Thyroid gland (tissue), 4 donors: ENCODE results near the gene ESYT2. TPM values are rescaled to one million over a fixed set of nuclear protein-coding genes. Genes with fewer than 3 reads are reported as not detected.
"Not testable (repeated sequence)": the region's sequence is repeated elsewhere in the genome, so short reads cannot be mapped to it uniquely, and the experiment has no call there.

ENCODE experiments used
- DNase-seq, 2 donors: peaks; one replicate each; pipeline ENCODE4 v3.0.0-alpha.2; 2019
- H3K27ac ChIP-seq, 3 donors: fragments of 200-600 bp; sonication (generic); 1 replicate in 2 of 3; 2 replicates in 1 of 3; pipeline ENCODE4 v1.5.1; 2016 to 2019; ENCODE audit warnings: mild to moderate bottlenecking in 1 of 3, moderate library complexity in 1 of 3
- H3K27me3 ChIP-seq: fragments of 200-600 bp; sonication (generic); one replicate; pipeline ENCODE4 v1.5.1; 2019
- H3K36me3 ChIP-seq, 2 donors: fragments of 200-600 bp; sonication (generic); one replicate each; pipeline ENCODE4 v1.5.1; 2016 to 2019
- H3K4me1 ChIP-seq, 2 donors: fragments of 200-600 bp; sonication (generic); one replicate each; pipeline ENCODE4 v1.5.1; 2017 to 2019
- H3K4me3 ChIP-seq, 3 donors: fragments of 200-600 bp; sonication (generic); replicated peaks in 1 of 3; 1 replicate in 2 of 3; 2 replicates in 1 of 3; pipeline ENCODE4 v1.5.1; 2016; ENCODE audit warnings: mild to moderate bottlenecking in 1 of 3
- H3K9me3 ChIP-seq: fragments of 200-600 bp; sonication (generic); one replicate; pipeline ENCODE4 v1.5.1; 2017
- CTCF ChIP-seq, 6 experiments: fragments of 200-600 bp in 3 of 6; fragments of 450-650 bp in 3 of 6; sonication (generic) in 3 of 6; IDR thresholded peaks; one replicate each; pipeline ENCODE4 v1.5.1; 2016 to 2019; ENCODE audit warnings: antibody characterized with exemption in 6 of 6, mild to moderate bottlenecking in 2 of 6, inconsistent platforms in 1 of 6, moderate library complexity in 1 of 6
- POLR2A ChIP-seq, 2 donors: fragments of 450-650 bp; IDR thresholded peaks; one replicate each; pipeline ENCODE4 v1.6.1; 2017; ENCODE audit warnings: antibody characterized with exemption in 2 of 2, mild to moderate bottlenecking in 2 of 2, moderate library complexity in 1 of 2
- WGBS, 2 donors: methylation state at CpG; one replicate each; pipeline ENCODE4 v1.1.5; 2017; 5-methylcytosine and 5-hydroxymethylcytosine counted together
- intact Hi-C: fragments of 100-400 bp; cut with DNase I; formaldehyde crosslinking; loops from one replicate; pipeline ENCODE4 v1.15.1; 2023
- total RNA-seq, 4 donors: library from RNA; depleted of rRNA; stranded (reverse); fragments of >200 nt; gene quantifications; one replicate each; pipeline ENCODE4 v1.2.3, GENCODE V29; 2016

ESYT2 gene
- total RNA-seq, 4 donors from 2014 or later = 102 to 123 (median 116) TPM

- DNase-seq = no peak
- 43 to 54% methylated on average over 4 of the region's 4 CpGs for WGBS, 2 donors
- H3K36me3 ChIP-seq = no peaks in the 10 kb centered on the region
- intact Hi-C loops = no loop called here
- no peaks in the 10 kb centered on the region for H3K27me3 ChIP-seq
- H3K4me1 ChIP-seq = peaks cover 0 to 3% of the 10 kb centered on the region in 2 donors
- H3K4me3 ChIP-seq = no peak overlapping the region
- no peak overlapping the region for H3K27ac ChIP-seq
- no peaks in the 10 kb centered on the region for H3K9me3 ChIP-seq
- TF ChIP-seq POLR2A (IDR thresholded peaks at IDR 0.05) (no peak), CTCF (IDR thresholded peaks at IDR 0.05) (no peak)
These were observed 14.5 kb upstream of the ESYT2 start for GRCh38 chr7:158843771-158844170.

GRCh38 chr7:158842486-158842885 lies 13.2 kb upstream of the ESYT2 start:
- Histone ChIP-seq H3K27ac (no peak overlapping the region), H3K4me3 (no peak overlapping the region), H3K27me3 (no peaks in the 10 kb centered on the region), H3K4me1 (peaks cover 0 to 3% of the 10 kb centered on the region in 2 donors), H3K9me3 (no peaks in the 10 kb centered on the region), H3K36me3 (no peaks in the 10 kb centered on the region)
- intact Hi-C loops = no loop called here
- 78 to 81% methylated on average over 4 of the region's 4 CpGs for WGBS, 2 donors
- TF ChIP-seq CTCF (IDR thresholded peaks at IDR 0.05) = no peak
- TF ChIP-seq POLR2A (IDR thresholded peaks at IDR 0.05) = no peak
- DNase-seq = no peak

- intact Hi-C loops = no loop called here
- TF ChIP-seq CTCF (IDR thresholded peaks at IDR 0.05) (no peak), POLR2A (IDR thresholded peaks at IDR 0.05) (no peak)
- WGBS, 2 donors = 69 to 76% methylated on average over 8 of the region's 8 CpGs
- H3K27me3 ChIP-seq = no peaks in the 10 kb centered on the region
- peaks cover 0 to 3% of the 10 kb centered on the region in 2 donors for H3K4me1 ChIP-seq
- H3K9me3 ChIP-seq = no peaks in the 10 kb centered on the region
- H3K36me3 ChIP-seq = no peaks in the 10 kb centered on the region
- DNase-seq = no peak
- no peak overlapping the region for H3K27ac ChIP-seq
- H3K4me3 ChIP-seq = no peak overlapping the region
These were observed 11.3 kb upstream of the ESYT2 start for GRCh38 chr7:158840604-158841003.

- 74 to 75% methylated on average over 8 of the region's 8 CpGs for WGBS, 2 donors
- not testable (repeated sequence) for H3K4me3 ChIP-seq, H3K9me3 ChIP-seq, H3K27me3 ChIP-seq, DNase-seq, H3K27ac ChIP-seq, H3K36me3 ChIP-seq
- H3K4me1 ChIP-seq = peaks cover 2 to 12% of the 10 kb centered on the region in 2 donors
- intact Hi-C loops = loop anchor here (10.0 kb wide), 1 partner anchor 134 kb away; the partner anchor contains the start of gene NCAPG2
These were observed 9.9 kb upstream of the ESYT2 start for GRCh38 chr7:158839177-158839576.

GRCh38 chr7:158837790-158838637 lies 8.7 kb upstream of the ESYT2 start:
- no peak overlapping the region for H3K27ac ChIP-seq
- H3K9me3 ChIP-seq = no peaks in the 10 kb centered on the region
- no peak overlapping the region for H3K4me3 ChIP-seq
- peaks cover 2 to 9% of the 10 kb centered on the region in 2 donors for H3K4me1 ChIP-seq
- no peaks in the 10 kb centered on the region for H3K36me3 ChIP-seq
- intact Hi-C loops = loop anchor here (10.0 kb wide), 1 partner anchor 133 kb away; the partner anchor contains the start of gene NCAPG2
- WGBS, 2 donors = 84 to 90% methylated on average over 8 of the region's 8 CpGs
- DNase-seq = no peak
- H3K27me3 ChIP-seq = no peaks in the 10 kb centered on the region
- no peak for TF ChIP-seq CTCF (IDR thresholded peaks at IDR 0.05)
- TF ChIP-seq POLR2A (IDR thresholded peaks at IDR 0.05) = no peak
